ENCODE data around the gene SNN. TPM values are rescaled to one million over a fixed set of nuclear protein-coding genes. Genes with fewer than 3 reads are reported as not detected.

The SNN gene
- total and polyA plus RNA-seq, 2 donors (not counting 1 experiment from before 2014, with no cell fraction given), result 55.4 to 63.3 TPM

GRCh38 chr16:11665071-11665491 is 3.2 kb upstream of the SNN start:
- H3K9ac ChIP-seq (ENCODE audit: low read length), result peak overlapping the region; percentile 29
- peak overlapping the region in 2 of 5 experiments; percentile 18 to 37 for H3K4me3 ChIP-seq (ENCODE audit: control extremely low read depth in 1 of 5, extremely low read depth in 1 of 5, insufficient read depth in 1 of 5, low read depth in 2 of 5, low read length in 4 of 5)
- TF ChIP-seq CTCF (IDR thresholded peaks at IDR 0.05) (no peak), EZH2 (IDR thresholded peaks at IDR 0.05; ENCODE audit: borderline replicate concordance, insufficient read depth, low read depth, low read length, poor library complexity, severe bottlenecking) (no peak)
- peak overlapping the region; percentile 71 for H3K4me2 ChIP-seq (replicated peaks; ENCODE audit: low read depth, low read length, poor library complexity, severe bottlenecking)
- intact Hi-C loops (cut with micrococcal nuclease), result loop anchor here (5.0 kb wide), 1 partner anchor 132 kb away; the partner anchor contains the start of gene ZC3H7A
- no peaks in the 10 kb centered on the region for H3K9me3 Mint-ChIP-seq (ENCODE audit: insufficient read depth)
- H3K27me3 Mint-ChIP-seq, result no peaks in the 10 kb centered on the region
- peaks cover 19% of the 10 kb centered on the region for H3K79me2 ChIP-seq (ENCODE audit: control insufficient read depth, insufficient read depth, low read length)
- peak overlapping the region; percentile 79 for H2AFZ ChIP-seq (ENCODE audit: insufficient read depth, low read depth, low read length, poor library complexity, severe bottlenecking)
- ChIA-PET POLR2A (interaction anchor here (0.5 kb wide), 1 partner anchor 363 kb away, joined by 6 read pairs; no protein-coding TSS in a partner anchor), CTCF (interaction anchor here (0.7 to 2.0 kb wide), 5 partner anchors 15 to 133 kb away, joined by 3 to 6 read pairs (median 3); no protein-coding TSS in a partner anchor)
- no peaks in the 10 kb centered on the region for H3K27me3 ChIP-seq (replicated peaks in 1 of 4; ENCODE audit: control extremely low read depth in 1 of 4, control insufficient read depth in 3 of 4, insufficient read depth in 4 of 4, low read length in 3 of 4)
- H3K4me1 ChIP-seq (ENCODE audit: control insufficient read depth in 2 of 2, insufficient read depth in 2 of 2, low read length in 2 of 2), result peaks cover 26 to 43% of the 10 kb centered on the region in 2 donors
- peak overlapping the region; percentile 86 for H3K27ac Mint-ChIP-seq
- H3K4me1 Mint-ChIP-seq, result peaks cover 43% of the 10 kb centered on the region
- DNase-seq, result peak; percentile 43
- H3K4me3 Mint-ChIP-seq, result peak overlapping the region; percentile 67
- no peaks in the 10 kb centered on the region for H3K36me3 ChIP-seq (replicated peaks in 1 of 2; ENCODE audit: control extremely low read depth in 1 of 2, control insufficient read depth in 1 of 2, extremely low read depth in 1 of 2, insufficient read depth in 2 of 2, low read length in 1 of 2)
- H3K9me3 ChIP-seq (ENCODE audit: control extremely low read depth in 1 of 3, control insufficient read depth in 2 of 3, insufficient read depth in 1 of 3, low read length in 2 of 3), result no peaks in the 10 kb centered on the region
- peaks cover 12% of the 10 kb centered on the region for H4K20me1 ChIP-seq (ENCODE audit: control insufficient read depth, insufficient read depth, low read length, poor library complexity, severe bottlenecking)
- peak overlapping the region; percentile 22 to 52 for H3K27ac ChIP-seq (ENCODE audit: low read length in 2 of 2)
- 0% methylated on average over 5 of the region's 11 CpGs for WGBS (ENCODE audit: insufficient coverage)
- no peak for ATAC-seq (ENCODE audit: low read depth)

All from B cell (primary cell).